IMR-90 (cell line): Measurements from ENCODE around the gene ABCB1. TPM values are rescaled to one million over a fixed set of nuclear protein-coding genes. Genes with fewer than 3 reads are reported as not detected.

Source experiments
- ATAC-seq: fragments of 200-7000 bp; cut with Tn5 transposase; 2 replicates; pipeline ENCODE4 v1.9.1; 2020; ENCODE audit warnings: low read depth, mild to moderate bottlenecking, moderate library complexity
- BruUV-seq: library from RNA; stranded (reverse); fragments of 400-500 nt; replicated peaks from 2 replicates; lab custom pipeline; 2021; lab: Mats Ljungman, UMichigan
- CTCF ChIA-PET: fragments of 300-600 bp; formaldehyde crosslinking; extraction: SDS; loops from one replicate; lab custom pipeline; 2021; ENCODE audit warnings: antibody characterized with exemption; lab: Yijun Ruan, JAX
- POLR2A ChIA-PET: fragments of 300-600 bp; sonication (Branson Sonifier 250); formaldehyde crosslinking; loops from one replicate; lab custom pipeline; 2022; ENCODE audit warnings: antibody characterized with exemption; ENCODE audit not compliant: unreplicated experiment; lab: Charles Lee
- DNase-seq: peaks from one replicate; pipeline ENCODE4 v3.0.0; 2013
- H2AFZ ChIP-seq: replicated peaks from 2 replicates; pipeline ENCODE3; 2013; ENCODE audit warnings: low read length, mild to moderate bottlenecking; ENCODE audit not compliant: poor library complexity
- H2AK5ac ChIP-seq: 2 replicates; pipeline ENCODE4 v1.6.1; 2013; ENCODE audit warnings: low read depth, low read length, inconsistent platforms
- H2AK9ac ChIP-seq: replicated peaks from 2 replicates; pipeline ENCODE3; 2013; ENCODE audit warnings: mild to moderate bottlenecking, low read depth, low read length, moderate library complexity; ENCODE audit not compliant: poor library complexity
- H2BK120ac ChIP-seq: 2 replicates; pipeline ENCODE4 v1.6.1; 2013; ENCODE audit warnings: low read depth, low read length, inconsistent platforms
- H2BK15ac ChIP-seq: 3 replicates; pipeline ENCODE4 v1.6.1; 2013; ENCODE audit warnings: low read depth, low read length, inconsistent platforms
- H2BK20ac ChIP-seq: 2 replicates; pipeline ENCODE4 v1.6.1; 2013; ENCODE audit warnings: low read depth, mild to moderate bottlenecking, inconsistent platforms, low read length, moderate library complexity
- H2BK5ac ChIP-seq: 2 replicates; pipeline ENCODE4 v1.6.1; 2013; ENCODE audit warnings: mild to moderate bottlenecking, low read depth, low read length, inconsistent platforms; ENCODE audit not compliant: poor library complexity, severe bottlenecking
- H3K14ac ChIP-seq: replicated peaks from 2 replicates; pipeline ENCODE4 v1.6.1; 2013; ENCODE audit warnings: low read depth, low read length, inconsistent platforms
- H3K18ac ChIP-seq: 2 replicates; pipeline ENCODE4 v1.6.1; 2013; ENCODE audit warnings: low read depth, low read length, control low read depth
- H3K23ac ChIP-seq: 2 replicates; pipeline ENCODE4 v1.6.1; 2013; ENCODE audit warnings: low read depth, low read length, inconsistent platforms
- H3K27ac ChIP-seq: 2 replicates; pipeline ENCODE4 v1.5.1; 2013; ENCODE audit warnings: mild to moderate bottlenecking, control low read depth, low read length; ENCODE audit not compliant: insufficient read depth
- H3K27me3 ChIP-seq: 2 replicates; pipeline ENCODE4 v1.6.1; 2013; ENCODE audit warnings: low read length; ENCODE audit not compliant: control insufficient read depth, insufficient read depth
- H3K36me3 ChIP-seq: 2 replicates; pipeline ENCODE4 v1.6.1; 2013; ENCODE audit warnings: low read length, mixed read lengths; ENCODE audit not compliant: control insufficient read depth, insufficient read depth
- H3K4ac ChIP-seq: 2 replicates; pipeline ENCODE4 v1.6.1; 2013; ENCODE audit warnings: low read depth, low read length, inconsistent platforms
- H3K4me1 ChIP-seq: 2 replicates; pipeline ENCODE4 v1.6.1; 2013; ENCODE audit warnings: low read length, mixed read lengths; ENCODE audit not compliant: control insufficient read depth, insufficient read depth
- H3K4me2 ChIP-seq: 2 replicates; pipeline ENCODE4 v1.6.1; 2013; ENCODE audit warnings: low read depth, mild to moderate bottlenecking, control low read depth, low read length, moderate library complexity
- H3K4me3 ChIP-seq: 2 replicates; pipeline ENCODE4 v1.5.1; 2013; ENCODE audit warnings: low read depth, mild to moderate bottlenecking, control low read depth, low read length, moderate library complexity; ENCODE audit not compliant: insufficient read depth
- H3K56ac ChIP-seq: 2 replicates; pipeline ENCODE4 v1.6.1; 2013; ENCODE audit warnings: low read length, inconsistent platforms; ENCODE audit not compliant: insufficient read depth; ENCODE audit errors: extremely low read depth
- H3K79me1 ChIP-seq, 2 experiments: 2 replicates each; pipeline ENCODE4 v1.6.1; 2013; ENCODE audit warnings: low read length in 2 of 2, inconsistent platforms in 1 of 2, low read depth in 1 of 2
- H3K9ac ChIP-seq: 2 replicates; pipeline ENCODE4 v1.6.1; 2013; ENCODE audit warnings: low read depth, low read length, control low read depth
- H3K9me1 ChIP-seq: 2 replicates; pipeline ENCODE4 v1.6.1; 2013; ENCODE audit warnings: low read length, inconsistent platforms; ENCODE audit not compliant: insufficient read depth
- H3K9me3 ChIP-seq: 2 replicates; pipeline ENCODE4 v1.6.1; 2013; ENCODE audit warnings: low read length; ENCODE audit not compliant: control insufficient read depth, insufficient read depth
- H4K20me1 ChIP-seq: 2 replicates; pipeline ENCODE4 v1.6.1; 2013; ENCODE audit warnings: low read length, inconsistent platforms; ENCODE audit not compliant: insufficient read depth
- H4K5ac ChIP-seq: 2 replicates; pipeline ENCODE4 v1.6.1; 2013; ENCODE audit warnings: mild to moderate bottlenecking, low read depth, low read length, control low read depth
- H4K8ac ChIP-seq, 2 experiments: 2 replicates each; pipeline ENCODE4 v1.6.1; 2013; ENCODE audit warnings: low read depth in 2 of 2, low read length in 2 of 2, control low read depth in 1 of 2, inconsistent platforms in 1 of 2
- H4K91ac ChIP-seq: 2 replicates; pipeline ENCODE4 v1.6.1; 2013; ENCODE audit warnings: low read depth, low read length, inconsistent platforms; ENCODE audit not compliant: insufficient read depth
- MAFK ChIP-seq: IDR thresholded peaks from 2 replicates; pipeline ENCODE4 v1.6.1; 2012; ENCODE audit warnings: low read depth, low read length, improper control_type of control experiment
- MXI1 ChIP-seq: IDR thresholded peaks from 2 replicates; pipeline ENCODE4 v1.6.1; 2012; ENCODE audit warnings: low read depth, mild to moderate bottlenecking, low read length, moderate library complexity, borderline replicate concordance
- WGBS, 2 experiments: methylation state at CpG; one replicate each; pipeline versions ENCODE4 v1.1.5 to v1.1.7; 2013; ENCODE audit warnings: missing lambda C conversion rate in 2 of 2; ENCODE audit not compliant: insufficient read length in 1 of 2; ENCODE audit errors: extremely low coverage in 2 of 2; 5-methylcytosine and 5-hydroxymethylcytosine counted together
- dilution Hi-C: fragments of 300-500 bp; cut with HindIII; formaldehyde crosslinking; loops from one replicate; pipeline ENCODE4 v1.14.3; 2018; ENCODE audit warnings: low sequenced_read_pairs; ENCODE audit not compliant: unreplicated experiment
- in situ Hi-C: fragments of 300-500 bp; cut with MboI; formaldehyde crosslinking; loops from 3 replicates; pipeline ENCODE4 v1.14.3; 2019; ENCODE audit warnings: low sequenced_read_pairs, inconsistent platforms, mixed read lengths
- intact Hi-C: fragments of 100-400 bp; cut with micrococcal nuclease; formaldehyde crosslinking; loops from 2 replicates; pipeline ENCODE4 v1.10.0; 2022
- polyA plus RNA-seq, 3 experiments: library from polyadenylated mRNA; depleted of rRNA; stranded (reverse); fragments of >200 nt; gene quantifications; 2 replicates each; pipeline ENCODE4 v1.2.3, GENCODE V29; 2012; ENCODE audit warnings: low replicate concordance in 1 of 3
- total RNA-seq: library from RNA; depleted of rRNA; stranded (reverse); fragments of >200 nt; gene quantifications from 2 replicates; pipeline ENCODE4 v1.2.3, GENCODE V29; 2012

ABCB1 gene
- total and polyA plus RNA-seq, 2 of the 4 experiments (the other 2 are of a cell fraction) = 0.80 to 0.90 TPM

DNA sequence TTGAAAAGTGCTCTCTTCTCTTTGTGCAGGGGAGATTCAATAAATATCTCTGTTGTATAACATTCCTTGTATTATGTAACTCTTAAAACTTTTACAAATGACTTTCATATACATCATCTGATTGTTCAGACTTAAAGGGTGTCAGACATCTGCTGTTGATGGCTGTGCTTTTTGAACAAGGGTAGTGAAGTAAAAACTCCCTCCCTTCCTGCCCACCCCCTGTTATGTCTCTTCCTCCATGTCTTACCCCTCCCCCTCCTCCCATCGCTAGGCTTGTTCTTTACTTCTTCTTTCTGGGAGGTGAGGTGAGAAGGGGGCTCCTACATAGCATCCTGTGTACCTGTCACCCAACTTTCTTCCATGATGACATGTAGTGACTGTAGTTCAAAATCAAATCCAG is 101.8 kb downstream of the ABCB1 start:
- no TSS peak for BruUV-seq
- intact Hi-C loops = no loop called here
- H2BK120ac ChIP-seq = no peak overlapping the region
- no peak overlapping the region for H3K4me2 ChIP-seq
- ATAC-seq = no peak
- H3K9ac ChIP-seq = no peak overlapping the region
- H4K8ac ChIP-seq = no peak overlapping the region
- H3K18ac ChIP-seq = no peak overlapping the region
- H3K9me3 ChIP-seq = no peaks in the 10 kb centered on the region
- no peak for DNase-seq
- H3K23ac ChIP-seq = no peak overlapping the region
- no CpG with 5 or more reads among the region's 1 CpG for WGBS, 2 experiments
- H4K5ac ChIP-seq = no peak overlapping the region
- H2BK20ac ChIP-seq = no peak overlapping the region
- no peak overlapping the region for H2AFZ ChIP-seq
- H3K79me1 ChIP-seq = no peaks in the 10 kb centered on the region
- H4K20me1 ChIP-seq = no peaks in the 10 kb centered on the region
- H3K14ac ChIP-seq = no peak overlapping the region
- no peak overlapping the region for H3K4me3 ChIP-seq
- H3K4me1 ChIP-seq = no peaks in the 10 kb centered on the region
- CTCF ChIA-PET = no interaction called here
- H3K27ac ChIP-seq = no peak overlapping the region
- TF ChIP-seq MXI1 = no peak
- TF ChIP-seq MAFK = no peak
- no peak overlapping the region for H2BK5ac ChIP-seq
- H2BK15ac ChIP-seq = no peak overlapping the region
- H4K91ac ChIP-seq = no peak overlapping the region
- H3K36me3 ChIP-seq = no peaks in the 10 kb centered on the region
- no peak overlapping the region for H3K56ac ChIP-seq
- H3K27me3 ChIP-seq = peaks cover 1% of the 10 kb centered on the region; the same call in 1 of the 2 replicates
- H2AK9ac ChIP-seq = no peak overlapping the region
- H2AK5ac ChIP-seq = no peak overlapping the region
- in situ Hi-C loops = no loop called here
- POLR2A ChIA-PET = no interaction called here
- no peaks in the 10 kb centered on the region for H3K9me1 ChIP-seq
- dilution Hi-C loops = no loop called here
- no peak overlapping the region for H3K4ac ChIP-seq
